NCI-H82 treated with DMSO at 0.1 percent for 48 hours (cell line): Measurements from ENCODE around the gene DIP2A.
"Not testable (repeated sequence)": the region's sequence is repeated elsewhere in the genome, so short reads cannot be mapped to it uniquely, and the experiment has no call there.

Experiments used
- DNase-seq: peaks from one replicate; lab custom pipeline; 2025; ENCODE audit not compliant: unreplicated experiment; lab: John Stamatoyannopoulos, UW

DIP2A gene

DNA sequence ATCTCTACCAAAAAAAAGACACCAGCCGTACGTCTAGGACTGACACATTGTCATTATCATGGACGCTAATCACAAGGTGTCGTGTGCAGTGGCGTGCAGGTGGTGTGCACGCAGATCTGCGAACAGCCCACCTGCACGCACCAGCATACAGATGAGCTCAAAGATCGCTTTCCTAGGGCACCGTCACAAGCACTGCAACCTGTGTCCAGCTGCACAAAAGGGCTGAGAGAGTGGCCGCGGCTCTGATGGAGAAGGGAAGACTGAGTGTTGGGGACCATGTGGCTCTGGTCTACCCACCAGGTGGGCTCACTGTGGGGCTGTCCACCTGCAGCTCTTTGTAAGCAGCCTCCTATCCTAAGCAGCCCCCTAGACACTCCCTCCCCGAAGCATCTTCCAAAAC, 95.3 kb downstream of the DIP2A start:
- DNase-seq, result no peak

DNA sequence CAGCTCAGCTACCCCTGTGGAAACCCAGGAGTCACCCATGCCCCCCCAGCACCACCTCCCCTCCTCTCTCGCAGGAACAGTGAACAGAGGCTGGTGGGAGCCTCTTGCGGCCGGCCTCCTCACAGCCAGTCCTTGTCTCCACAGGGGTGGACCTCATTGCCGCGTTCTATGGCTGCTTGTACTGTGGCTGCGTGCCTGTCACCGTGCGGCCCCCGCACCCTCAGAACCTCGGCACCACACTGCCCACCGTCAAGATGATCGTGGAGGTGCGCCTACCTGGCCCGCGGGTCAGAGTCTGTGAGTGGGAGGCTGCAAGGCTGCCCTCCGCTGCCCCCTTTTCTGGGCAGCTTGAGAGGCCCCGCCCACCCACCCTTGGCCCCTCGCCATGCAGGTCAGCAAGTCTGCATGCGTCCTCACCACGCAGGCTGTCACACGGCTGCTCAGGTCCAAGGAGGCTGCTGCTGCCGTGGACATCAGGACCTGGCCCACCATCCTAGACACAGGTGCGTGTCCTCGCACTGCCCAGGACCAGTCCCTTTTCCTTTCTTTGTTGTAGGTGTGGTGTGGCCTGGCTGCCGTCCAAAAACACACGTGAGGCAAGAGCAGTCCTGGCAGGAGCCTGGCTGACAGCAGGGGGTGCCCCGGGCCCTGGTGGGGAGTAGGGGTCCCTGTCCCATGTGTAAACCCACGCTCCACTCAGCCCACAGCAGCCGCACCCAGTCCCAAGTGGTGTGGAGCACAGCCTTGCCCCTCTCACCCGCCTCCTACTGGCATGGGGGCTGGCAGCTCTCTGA, 95.9 kb downstream of the DIP2A start:
- DNase-seq, result no peak

DNA sequence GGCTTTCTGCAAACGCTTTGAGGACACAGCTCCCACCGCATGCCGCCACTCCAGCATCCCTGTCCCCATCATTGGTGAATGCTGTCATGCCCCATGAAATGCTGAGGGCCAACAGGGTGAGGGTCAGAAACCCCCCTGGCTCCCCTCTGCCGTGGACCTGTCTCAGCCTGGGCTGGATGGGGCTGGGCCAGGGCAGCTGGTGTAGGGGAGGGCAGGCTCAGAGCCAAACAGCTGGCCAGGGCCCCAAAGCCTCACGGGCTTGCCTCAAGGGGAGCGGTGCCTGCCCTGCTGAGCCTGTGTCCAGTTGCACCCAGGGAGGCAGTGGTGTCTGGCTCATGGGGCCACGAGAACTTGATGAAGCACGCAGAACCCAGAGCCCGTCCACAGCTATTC, 96.5 kb downstream of the DIP2A start:
- DNase-seq, result no peak

DNA sequence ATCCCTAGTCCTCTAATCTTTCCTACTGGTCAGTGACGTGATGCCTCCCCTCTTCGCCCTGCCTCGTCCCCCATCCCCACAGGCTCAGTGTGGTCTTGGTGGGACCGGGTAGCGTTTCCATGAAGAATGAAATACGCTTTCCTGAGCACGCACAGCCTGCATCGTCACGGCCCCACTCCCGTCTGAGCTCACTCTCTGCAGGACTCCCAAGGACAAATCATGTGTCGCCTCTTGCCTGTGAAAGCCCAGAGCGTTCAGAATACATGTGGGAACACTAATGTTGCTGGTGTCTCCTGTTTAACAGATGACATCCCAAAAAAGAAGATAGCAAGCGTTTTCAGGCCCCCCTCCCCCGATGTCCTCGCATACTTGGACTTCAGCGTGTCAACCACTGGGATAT, 97.0 kb downstream of the DIP2A start:
- DNase-seq, result no peak

DNA sequence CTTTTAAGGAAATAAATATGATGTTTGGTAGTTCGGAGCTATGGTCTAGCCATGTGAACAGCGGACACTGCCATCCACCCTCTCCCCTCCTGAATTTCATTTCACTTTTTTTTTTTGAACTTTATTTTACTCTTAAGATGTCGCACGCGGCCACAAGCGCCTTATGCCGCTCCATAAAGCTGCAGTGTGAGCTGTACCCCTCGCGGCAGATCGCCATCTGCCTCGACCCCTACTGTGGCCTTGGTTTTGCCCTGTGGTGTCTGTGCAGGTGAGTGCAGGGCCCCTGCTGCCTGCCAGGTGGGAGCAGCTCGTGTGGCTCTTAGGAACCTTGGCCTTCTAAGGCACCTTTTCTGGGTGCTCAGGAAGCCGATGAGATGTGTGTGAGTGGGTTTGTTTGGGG, 98.1 kb downstream of the DIP2A start:
- no peak for DNase-seq

DNA sequence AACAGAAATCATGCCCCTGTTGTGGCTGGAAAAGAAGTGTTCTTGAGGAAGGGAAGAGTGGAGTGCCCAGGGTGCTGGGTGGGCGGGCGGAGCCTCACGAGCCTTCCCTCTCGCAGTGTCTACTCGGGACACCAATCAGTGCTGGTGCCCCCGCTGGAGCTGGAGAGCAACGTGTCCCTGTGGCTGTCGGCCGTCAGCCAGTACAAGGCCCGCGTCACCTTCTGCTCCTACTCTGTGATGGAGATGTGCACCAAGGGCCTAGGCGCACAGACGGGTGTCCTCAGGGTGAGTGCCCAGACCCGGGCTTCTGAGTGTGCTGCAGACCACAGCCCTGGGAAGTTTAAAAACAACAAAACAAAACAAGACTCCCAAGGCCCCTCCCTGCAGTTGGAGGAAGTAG, 98.8 kb downstream of the DIP2A start:
- DNase-seq, result no peak

DNA sequence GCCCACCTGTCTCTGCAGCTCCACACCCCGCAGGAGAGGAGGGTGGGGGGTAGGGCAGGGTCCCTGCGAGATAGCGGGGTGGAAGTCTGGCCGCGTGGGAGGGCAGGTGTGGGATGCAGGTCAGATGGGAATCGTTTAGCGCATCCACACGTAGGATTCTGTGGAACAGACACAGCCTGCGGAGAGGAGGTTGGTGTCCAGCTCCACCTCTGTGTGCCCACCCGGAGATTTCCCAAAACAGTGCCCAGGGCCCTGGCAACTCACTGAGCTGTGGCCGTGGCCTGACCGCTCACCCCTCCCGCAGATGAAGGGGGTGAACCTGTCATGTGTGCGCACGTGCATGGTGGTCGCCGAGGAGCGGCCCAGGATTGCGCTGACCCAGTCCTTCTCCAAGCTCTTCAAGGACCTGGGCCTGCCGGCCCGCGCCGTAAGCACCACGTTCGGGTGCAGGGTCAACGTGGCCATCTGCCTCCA, 99.3 kb downstream of the DIP2A start:
- no peak for DNase-seq

DNA sequence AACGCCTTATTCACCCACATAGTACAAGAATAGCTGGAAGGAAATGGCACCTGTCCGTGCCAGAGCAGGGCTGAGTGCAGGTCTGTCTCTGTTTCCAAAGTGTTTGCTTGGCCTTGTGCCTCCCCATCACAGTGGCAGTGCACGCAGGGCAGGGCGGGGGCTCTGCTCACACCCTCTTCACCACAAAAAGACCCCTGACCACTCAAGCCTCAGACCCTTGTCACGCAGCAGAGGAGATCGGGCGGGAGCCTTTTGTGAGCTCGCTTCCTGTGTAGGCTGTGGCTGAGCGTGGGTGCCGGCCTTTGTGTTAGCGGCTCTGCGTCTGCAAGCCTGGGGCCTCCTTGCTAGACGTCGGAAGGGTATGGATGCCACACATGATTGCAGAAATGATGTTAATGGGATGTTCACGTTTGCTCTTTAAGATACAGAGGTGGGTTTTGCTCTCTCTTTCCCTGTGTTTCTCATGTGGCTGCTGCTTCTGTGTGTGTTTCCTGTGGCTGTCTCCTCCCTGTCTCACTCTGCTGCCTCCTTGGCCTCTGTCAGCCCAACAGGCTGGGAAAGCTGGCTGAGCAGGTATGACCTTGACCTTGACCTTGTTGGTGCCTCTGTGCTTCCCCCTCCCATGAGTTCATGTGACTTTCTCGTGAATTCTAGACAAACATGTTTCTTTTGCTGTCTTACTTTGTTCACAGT, 100.7 kb downstream of the DIP2A start:
- no peak for DNase-seq

DNA sequence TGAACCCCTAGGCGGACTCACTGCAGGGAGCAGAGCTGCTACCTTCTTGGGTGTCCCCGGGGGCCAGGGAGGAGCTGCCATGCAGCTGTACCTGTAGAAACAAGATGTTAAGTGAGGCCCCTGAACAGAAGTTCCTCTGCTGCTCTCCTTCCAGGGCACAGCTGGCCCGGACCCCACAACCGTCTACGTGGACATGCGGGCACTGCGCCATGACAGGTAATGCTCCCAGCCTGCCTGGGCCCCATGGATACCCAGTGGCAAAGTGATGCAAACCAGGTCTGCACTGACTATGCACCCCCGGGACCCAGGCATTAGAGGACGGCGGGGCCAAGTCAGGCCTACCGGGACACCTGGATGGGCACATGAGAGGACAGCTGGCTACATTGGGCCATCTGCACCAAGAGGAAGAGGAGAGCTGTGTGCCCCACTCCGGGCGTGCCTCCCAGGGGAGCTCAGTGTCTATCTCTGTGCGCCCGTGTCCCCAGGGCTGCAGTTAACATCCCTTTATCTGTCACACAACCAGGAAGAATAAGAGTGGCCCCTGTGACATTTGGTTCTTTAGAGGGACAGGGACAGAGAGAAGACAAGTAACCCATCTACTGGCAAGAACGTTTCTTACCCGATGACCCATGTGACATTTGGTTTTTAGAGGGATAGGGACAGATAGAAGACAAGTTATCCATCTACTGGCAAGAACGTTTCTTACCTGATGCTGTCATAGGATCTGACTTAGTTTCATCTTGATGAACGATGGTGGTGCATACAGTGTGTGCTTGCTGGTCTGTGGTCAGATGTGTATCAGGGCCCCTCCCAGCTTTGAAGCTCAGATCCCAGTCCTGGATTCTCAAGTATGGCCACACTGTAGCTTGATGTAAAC, 102.1 kb downstream of the DIP2A start:
- no peak for DNase-seq

DNA sequence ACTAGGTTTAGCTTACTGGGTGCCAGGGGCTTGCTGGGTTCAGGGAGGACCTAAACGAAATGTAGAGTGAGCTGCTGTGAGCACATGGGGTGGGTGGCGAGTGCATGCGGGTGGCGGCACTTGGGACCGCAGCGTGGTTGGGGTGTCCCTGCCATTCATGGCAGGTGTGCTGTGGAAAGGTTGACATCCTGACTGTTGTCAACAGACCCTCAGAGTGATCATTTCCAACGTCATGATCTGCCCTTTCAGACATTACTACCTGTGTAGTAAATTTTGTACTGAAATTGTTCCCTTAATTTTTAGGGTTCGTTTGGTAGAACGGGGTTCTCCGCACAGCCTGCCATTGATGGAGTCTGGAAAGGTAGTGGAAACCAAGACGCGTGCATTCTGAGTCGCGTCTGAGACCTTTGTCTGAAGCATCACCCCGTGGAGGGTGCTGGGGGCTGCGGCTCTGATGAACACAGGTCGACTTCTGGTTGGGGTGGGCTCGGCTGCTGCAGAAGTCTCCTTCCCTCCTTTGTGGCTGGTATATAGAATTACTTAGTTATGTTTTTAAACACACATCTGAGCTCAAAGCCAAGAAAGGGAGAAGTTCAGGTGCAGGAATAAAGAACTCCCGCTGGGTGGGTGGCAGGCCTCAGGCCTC, 102.9 kb downstream of the DIP2A start:
- DNase-seq, result no peak

DNA sequence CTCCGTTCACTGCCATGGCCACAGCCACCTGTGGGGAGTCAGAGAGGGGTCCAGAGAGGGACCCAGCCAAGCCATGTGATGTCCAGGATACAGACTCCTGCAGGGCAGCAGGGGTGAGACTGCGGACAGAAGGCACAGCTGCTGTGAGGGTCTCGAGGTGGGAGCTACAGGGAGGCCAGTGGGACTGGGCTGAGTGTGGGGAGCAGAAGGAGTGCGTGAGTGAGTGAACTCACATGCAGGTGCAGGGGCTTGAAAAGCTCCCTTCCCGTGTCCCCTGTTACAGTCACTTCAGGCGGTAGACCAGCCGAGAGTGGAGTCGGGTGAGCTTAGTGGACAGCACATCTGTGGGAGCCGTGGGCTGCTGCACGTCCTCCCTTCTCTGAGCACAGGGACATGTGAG, 103.8 kb downstream of the DIP2A start:
- DNase-seq, result no peak

DNA sequence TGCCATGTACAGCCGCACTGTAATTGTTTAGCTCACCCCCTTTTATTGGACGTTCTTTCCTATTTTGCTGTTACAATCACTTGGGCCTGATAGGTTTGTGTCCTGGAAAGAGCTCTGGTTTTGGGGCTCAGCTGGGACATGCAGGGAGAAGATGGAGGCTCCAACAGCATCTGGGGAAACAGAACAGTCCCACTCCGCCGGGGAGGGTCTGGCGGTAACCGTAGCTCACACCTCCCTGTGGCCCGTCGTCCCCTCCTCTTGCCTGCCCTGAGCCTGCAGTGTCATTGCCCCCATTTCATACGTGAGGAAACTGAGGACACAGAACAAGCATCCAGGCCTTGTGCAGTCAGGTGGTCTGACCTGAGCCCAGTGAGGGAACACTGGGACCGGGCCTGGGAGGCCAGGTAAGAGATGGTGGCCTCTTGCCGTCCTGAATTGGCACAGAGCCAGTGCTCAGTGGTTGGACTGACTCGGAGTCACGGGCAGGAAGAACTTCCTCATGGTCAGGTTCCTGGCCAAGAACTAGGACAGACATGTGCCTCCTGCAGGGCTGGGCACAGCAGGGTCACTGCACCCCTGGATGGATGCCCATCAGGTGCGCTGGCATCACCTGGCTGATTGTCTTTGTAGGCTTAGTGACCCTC, 104.4 kb downstream of the DIP2A start:
- DNase-seq, result no peak

DNA sequence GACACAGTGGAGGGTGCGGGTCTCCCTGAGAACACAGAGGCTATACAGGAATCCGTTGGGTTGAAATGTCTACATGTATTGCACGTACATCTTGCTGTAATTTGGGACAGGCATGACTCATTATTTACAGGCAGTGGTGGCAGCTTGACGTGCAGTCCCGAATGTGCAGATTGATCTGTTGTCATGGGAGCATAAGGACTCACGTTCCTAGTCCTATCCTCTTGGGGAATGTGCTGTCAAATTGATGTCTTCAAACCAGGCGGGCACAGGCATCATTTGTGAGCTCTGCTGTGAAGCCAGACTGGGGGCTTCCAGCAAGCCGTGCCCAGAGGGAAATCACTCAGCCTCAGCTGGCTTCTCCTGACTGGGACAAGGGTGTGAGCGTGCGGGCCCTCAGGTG, 105.7 kb downstream of the DIP2A start:
- no peak for DNase-seq

DNA sequence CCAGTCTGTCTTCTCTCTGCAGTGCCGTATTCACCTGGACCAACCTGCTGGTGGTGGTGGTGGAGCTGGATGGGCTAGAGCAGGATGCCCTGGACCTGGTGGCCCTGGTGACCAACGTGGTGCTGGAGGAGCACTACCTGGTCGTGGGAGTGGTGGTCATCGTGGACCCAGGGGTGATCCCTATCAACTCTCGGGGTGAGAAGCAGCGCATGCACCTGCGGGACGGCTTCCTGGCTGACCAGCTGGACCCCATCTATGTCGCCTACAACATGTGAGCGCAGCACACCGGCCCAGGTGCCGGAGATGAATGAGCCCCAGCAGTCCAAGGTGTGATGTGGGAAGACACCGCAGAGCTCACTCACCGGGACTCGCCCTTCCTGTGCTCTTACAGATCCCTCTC, 108.7 kb downstream of the DIP2A start:
- DNase-seq, result no peak

DNA sequence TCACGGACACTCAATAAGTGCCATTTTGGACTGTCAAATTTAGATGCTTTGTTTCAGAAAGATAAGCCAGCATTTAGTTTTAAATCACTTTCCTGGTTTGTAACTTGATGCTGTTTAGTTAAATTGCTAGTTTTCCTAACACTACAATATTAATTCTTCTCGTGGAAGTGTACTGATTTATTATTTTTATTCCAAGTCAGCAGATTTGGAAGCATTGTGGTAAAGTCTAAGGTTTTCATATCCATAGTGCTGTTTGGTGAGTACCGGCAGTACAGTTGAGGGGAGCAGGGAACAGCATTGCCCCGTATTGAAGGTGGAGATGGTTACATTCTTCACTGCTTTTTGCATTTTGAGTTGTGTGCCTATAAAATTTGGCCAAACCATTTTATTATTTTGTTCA, 109.9 kb downstream of the DIP2A start:
- DNase-seq, result no peak

DNA sequence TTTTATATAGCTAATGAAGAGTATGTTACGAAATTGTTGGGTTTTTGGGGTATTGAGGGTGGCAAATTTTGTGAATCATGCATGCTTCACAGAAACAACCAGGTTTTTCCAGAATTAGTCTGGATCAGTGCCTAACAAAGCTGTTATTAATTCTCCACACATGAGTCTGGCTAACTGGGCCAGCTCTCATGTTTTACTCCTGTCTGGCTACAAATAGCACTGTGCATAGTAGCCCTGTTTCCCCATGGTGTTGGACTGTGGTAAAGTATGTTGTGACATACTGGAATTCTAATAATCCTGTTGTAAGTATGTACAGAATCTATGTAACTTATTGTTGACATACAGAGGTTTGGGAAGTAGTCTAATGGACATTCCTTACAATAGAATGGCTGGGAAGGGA, 110.4 kb downstream of the DIP2A start:
- no peak for DNase-seq

DNA sequence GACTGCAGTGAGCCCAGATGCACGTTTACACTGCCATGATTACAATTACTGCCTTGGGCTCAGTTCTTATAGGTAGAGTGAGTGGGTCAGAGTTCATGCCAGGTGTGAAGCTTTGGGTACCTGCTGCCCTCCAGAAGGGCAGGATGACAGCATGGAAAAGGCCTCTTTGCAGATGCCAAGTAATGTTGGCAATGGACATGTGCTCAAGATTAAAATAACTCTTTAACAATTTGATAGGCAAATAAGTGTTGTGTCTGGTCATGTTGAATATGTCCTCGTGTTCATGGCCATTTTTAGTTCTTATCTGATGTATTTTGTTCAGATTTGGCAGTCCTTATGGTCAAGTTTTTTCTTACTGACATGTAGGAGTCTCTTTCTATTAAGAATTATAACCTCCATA, 111.4 kb downstream of the DIP2A start:
- DNase-seq, result no peak

DNA sequence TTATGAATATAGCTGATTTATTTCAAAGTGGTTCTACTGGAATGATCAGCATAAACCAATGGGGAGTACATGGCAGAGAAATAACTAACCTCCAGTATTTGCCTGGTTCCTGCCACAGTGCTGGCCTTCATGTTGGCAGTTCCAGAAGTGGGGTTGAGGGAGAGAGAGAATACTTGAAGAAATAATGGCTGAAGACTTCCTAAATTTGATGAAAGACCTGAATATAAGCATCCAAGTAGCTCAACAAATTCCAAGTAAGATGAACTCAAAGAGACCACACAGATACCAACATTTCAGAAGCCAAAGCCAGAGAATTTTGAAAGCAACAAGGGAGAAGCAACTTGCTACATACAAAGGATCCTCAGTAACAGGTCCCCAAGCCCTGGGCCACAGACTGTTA, 111.9 kb downstream of the DIP2A start:
- no peak for DNase-seq

DNA sequence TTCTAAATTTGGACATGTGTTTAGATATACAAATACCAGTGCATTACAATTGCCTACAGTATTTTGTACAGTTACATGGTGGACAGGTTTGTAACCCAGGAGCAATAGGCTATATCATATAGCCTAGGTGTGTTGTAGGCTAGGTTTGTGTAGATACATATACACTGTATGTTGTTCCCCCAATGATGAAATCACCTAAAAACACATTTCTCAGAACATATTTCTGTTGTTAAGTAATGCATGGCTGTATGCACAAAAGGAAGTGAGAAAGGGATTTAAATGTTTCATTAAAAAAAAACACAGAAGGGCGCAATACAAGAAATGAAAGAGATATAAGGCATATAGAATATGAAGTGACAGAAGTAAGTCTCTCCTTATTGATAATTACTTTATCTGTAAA, 114.2 kb downstream of the DIP2A start:
- no peak for DNase-seq

DNA sequence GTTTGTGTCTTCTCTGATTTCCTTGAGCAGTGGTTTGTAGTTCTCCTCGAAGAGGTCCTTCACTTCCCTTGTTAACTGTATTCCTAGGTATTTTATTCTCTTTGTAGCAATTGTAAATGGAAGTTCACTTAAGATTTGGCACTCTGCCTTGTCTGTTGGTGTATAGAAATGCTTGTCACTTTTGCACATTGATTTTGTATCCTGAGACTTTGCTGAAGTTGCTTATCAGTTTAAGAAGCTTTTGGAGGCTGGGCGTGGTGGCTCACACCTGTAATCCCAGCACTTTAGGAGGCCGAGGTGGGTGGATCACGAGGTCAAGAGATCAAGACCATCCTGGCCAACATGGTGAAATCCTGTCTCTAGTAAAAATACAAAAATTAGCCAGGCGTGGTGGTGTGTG, 119.1 kb downstream of the DIP2A start:
- DNase-seq, result not testable (repeated sequence)

DNA sequence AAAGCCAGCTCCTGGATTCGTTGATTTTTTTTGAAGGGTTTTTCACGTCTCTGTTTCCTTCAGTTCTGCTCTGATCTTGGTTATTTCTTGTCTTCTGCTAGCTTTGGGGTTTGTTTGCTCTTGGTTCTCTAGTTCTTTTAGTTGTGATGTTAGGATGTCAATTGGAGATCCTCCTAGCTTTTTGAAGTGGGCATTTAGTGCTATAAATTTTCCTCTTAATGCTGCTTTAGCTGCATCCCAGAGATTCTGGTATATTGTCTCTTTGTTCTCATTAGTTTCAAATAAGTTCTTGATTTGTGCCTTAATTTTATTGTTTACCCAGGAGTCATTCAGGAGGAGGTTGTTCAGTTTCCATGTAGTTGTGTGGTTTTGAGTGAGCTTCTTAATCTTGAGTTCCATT, 120.7 kb downstream of the DIP2A start:
- DNase-seq, result not testable (repeated sequence)
